GM23338 (cell line): ENCODE results near the gene TANGO2. TPM values are rescaled to one million over a fixed set of nuclear protein-coding genes. Genes with fewer than 3 reads are reported as not detected.

Source experiments
- ATAC-seq: fragments of 200-7000 bp; cut with Tn5 transposase; 3 replicates; pipeline ENCODE4 v1.9.1; 2020
- DNase-seq: peaks from one replicate; pipeline ENCODE4 v3.0.0-alpha.2; 2015; ENCODE audit warnings: low spot score
- H2AFZ ChIP-seq: fragments of 200-600 bp; sonication (generic); 2 replicates; pipeline ENCODE4 v1.8.0; 2016; ENCODE audit warnings: antibody characterized with exemption, mild to moderate bottlenecking, moderate library complexity
- H3F3A ChIP-seq: fragments of 200-600 bp; sonication (generic); replicated peaks from 2 replicates; pipeline ENCODE4 v1.8.0; 2017; ENCODE audit warnings: antibody characterized with exemption, mixed run types, low read depth
- H3K27ac ChIP-seq: fragments of 200-600 bp; sonication (generic); 2 replicates; pipeline ENCODE4 v1.6.1; 2016; ENCODE audit warnings: low read depth
- H3K27me3 ChIP-seq: fragments of 200-600 bp; sonication (generic); 2 replicates; pipeline ENCODE4 v1.8.0; 2016; ENCODE audit warnings: mild to moderate bottlenecking, mixed run types, moderate library complexity; ENCODE audit not compliant: insufficient read depth
- H3K36me3 ChIP-seq: fragments of 200-600 bp; sonication (generic); 2 replicates; pipeline ENCODE4 v1.8.0; 2016; ENCODE audit warnings: mild to moderate bottlenecking; ENCODE audit not compliant: insufficient read depth
- H3K4me1 ChIP-seq: fragments of 200-600 bp; sonication (generic); 2 replicates; pipeline ENCODE4 v1.8.0; 2016; ENCODE audit warnings: mild to moderate bottlenecking, moderate library complexity; ENCODE audit not compliant: insufficient read depth
- H3K4me2 ChIP-seq: fragments of 200-600 bp; sonication (generic); 2 replicates; pipeline ENCODE4 v1.7.1; 2017; ENCODE audit warnings: mixed run types
- H3K4me3 ChIP-seq: fragments of 200-600 bp; sonication (generic); 2 replicates; pipeline ENCODE4 v1.6.1; 2016; ENCODE audit warnings: mixed run types
- H3K79me2 ChIP-seq: fragments of 200-600 bp; sonication (generic); replicated peaks from 2 replicates; pipeline ENCODE4 v1.8.0; 2017; ENCODE audit warnings: mild to moderate bottlenecking; ENCODE audit not compliant: insufficient read depth
- H3K9me2 ChIP-seq: fragments of 200-600 bp; sonication (generic); 2 replicates; pipeline ENCODE4 v1.8.0; 2017; ENCODE audit not compliant: insufficient read depth
- H4K20me1 ChIP-seq: fragments of 200-600 bp; sonication (generic); replicated peaks from 2 replicates; pipeline ENCODE4 v1.8.0; 2017; ENCODE audit warnings: mild to moderate bottlenecking; ENCODE audit not compliant: insufficient read depth
- H3K27ac Mint-ChIP-seq: 2 replicates; pipeline ENCODE4 v1.8.0; 2020; ENCODE audit warnings: inconsistent platforms, mild to moderate bottlenecking, moderate library complexity, mixed read lengths
- H3K27me3 Mint-ChIP-seq: 3 replicates; pipeline ENCODE4 v1.8.0; 2022; ENCODE audit warnings: low read depth, mild to moderate bottlenecking, moderate library complexity, mixed read lengths, inconsistent platforms; ENCODE audit not compliant: insufficient read depth, poor library complexity
- H3K36me3 Mint-ChIP-seq: 3 replicates; pipeline ENCODE4 v1.8.0; 2021; ENCODE audit warnings: low read depth, mild to moderate bottlenecking, inconsistent platforms, moderate library complexity, mixed read lengths
- H3K4me1 Mint-ChIP-seq: 3 replicates; pipeline ENCODE4 v1.8.0; 2020; ENCODE audit warnings: mild to moderate bottlenecking, inconsistent platforms, mixed read lengths
- H3K4me3 Mint-ChIP-seq: 3 replicates; pipeline ENCODE4 v1.8.0; 2021; ENCODE audit warnings: moderate library complexity, mild to moderate bottlenecking, inconsistent platforms, mixed read lengths
- H3K9me3 Mint-ChIP-seq: 3 replicates; pipeline ENCODE4 v1.8.0; 2020; ENCODE audit warnings: moderate library complexity, mild to moderate bottlenecking, inconsistent platforms, mixed read lengths
- CREB1 ChIP-seq: fragments of 250-450 bp; sonication (Bioruptor Pico); IDR thresholded peaks from 2 replicates; pipeline ENCODE4 v1.5.0; 2020; ENCODE audit warnings: low read depth, mild to moderate bottlenecking, moderate library complexity
- CTCF ChIP-seq, 2 experiments: fragments of 200-600 bp in 1 of 2; sonication (generic) in 1 of 2; conservative IDR thresholded peaks; 2 replicates each; pipeline versions ENCODE4 v1.5.1 to v1.6.1; 2016 to 2017; ENCODE audit warnings: antibody characterized with exemption in 2 of 2, low read depth in 2 of 2, mild to moderate bottlenecking in 2 of 2, moderate library complexity in 1 of 2
- ETS1 ChIP-seq: IDR thresholded peaks from 2 replicates; pipeline ENCODE4 v1.6.1; 2016; ENCODE audit warnings: antibody characterized with exemption
- EZH2 ChIP-seq: fragments of 200-600 bp; sonication (generic); IDR thresholded peaks from one replicate; pipeline ENCODE4 v1.8.0; 2017; ENCODE audit warnings: antibody characterized with exemption, mild to moderate bottlenecking, low read depth; ENCODE audit not compliant: unreplicated experiment
- EZH2phosphoT487 ChIP-seq: fragments of 200-600 bp; sonication (generic); IDR thresholded peaks from one replicate; pipeline ENCODE4 v1.8.1; 2018; ENCODE audit warnings: antibody characterized with exemption; ENCODE audit not compliant: unreplicated experiment
- JUNB ChIP-seq: IDR thresholded peaks from one replicate; pipeline ENCODE4 v1.6.1; 2016; ENCODE audit warnings: antibody characterized with exemption; ENCODE audit not compliant: unreplicated experiment
- NANOG ChIP-seq: IDR thresholded peaks from 2 replicates; pipeline ENCODE4 v1.6.1; 2016; ENCODE audit warnings: antibody characterized with exemption, borderline replicate concordance
- POLR2AphosphoS5 ChIP-seq: IDR thresholded peaks from 2 replicates; pipeline ENCODE4 v1.6.1; 2016; ENCODE audit warnings: antibody characterized with exemption, low read depth
- REST ChIP-seq: IDR thresholded peaks from one replicate; pipeline ENCODE4 v1.6.1; 2018; ENCODE audit warnings: antibody characterized with exemption; ENCODE audit not compliant: unreplicated experiment
- STAT1 ChIP-seq: IDR thresholded peaks from one replicate; pipeline ENCODE4 v1.6.1; 2016; ENCODE audit warnings: antibody characterized with exemption; ENCODE audit not compliant: unreplicated experiment
- ZNF114 ChIP-seq: fragments of 250-450 bp; sonication (Bioruptor Pico); IDR thresholded peaks from 2 replicates; pipeline ENCODE4 v1.5.0; 2020; ENCODE audit warnings: mild to moderate bottlenecking, moderate library complexity
- ZNF331 ChIP-seq: fragments of 250-450 bp; sonication (Bioruptor Pico); IDR thresholded peaks from 2 replicates; pipeline ENCODE4 v1.5.0; 2020; ENCODE audit warnings: low read depth, mild to moderate bottlenecking, moderate library complexity
- polyA plus RNA-seq: library from polyadenylated mRNA; unstranded; fragments of >200 nt; fragmentation: Nextera tagmentation; extraction: Ambion mirVana; gene quantifications from 2 replicates; pipeline ENCODE4 v1.2.1, GENCODE V29; 2016
- total RNA-seq: library from RNA; depleted of rRNA; stranded (reverse); fragments of >200 nt; shearing (Covaris generic); gene quantifications from 2 replicates; pipeline ENCODE4 v1.2.3, GENCODE V29; 2014

The TANGO2 gene
- total and polyA plus RNA-seq, 2 experiments from 2014 or later, result 6.9 to 15.0 TPM

- no peak for TF ChIP-seq NANOG
- no peak for TF ChIP-seq STAT1
- TF ChIP-seq EZH2, result no peak
- no peak for TF ChIP-seq ZNF114 (CRISPR knock-in tag)
- no peak for TF ChIP-seq EZH2phosphoT487
Measured at GRCh38 chr22:20026204-20026908, 5.4 kb downstream of the TANGO2 start (continued).

GRCh38 chr22:20026996-20027601 is 6.2 kb downstream of the TANGO2 start:
- no peak overlapping the region for H3K4me3 Mint-ChIP-seq
- Histone ChIP-seq H4K20me1 (no peaks in the 10 kb centered on the region; the same call in 1 of the 2 replicates), H3K36me3 (no peaks in the 10 kb centered on the region), H3K27ac (no peak overlapping the region), H2AFZ (no peak overlapping the region), H3K79me2 (no peaks in the 10 kb centered on the region), H3K4me3 (no peak overlapping the region), H3K9me2 (no peaks in the 10 kb centered on the region), H3K27me3 (no peaks in the 10 kb centered on the region), H3F3A (no peaks in the 10 kb centered on the region), H3K4me1 (no peaks in the 10 kb centered on the region), H3K4me2 (no peak overlapping the region)
- ATAC-seq (no peak), DNase-seq (no peak)
- H3K27ac Mint-ChIP-seq, result no peak overlapping the region
- H3K9me3 Mint-ChIP-seq, result no peaks in the 10 kb centered on the region
- H3K4me1 Mint-ChIP-seq, result peaks cover 2% of the 10 kb centered on the region; the same call in 1 of the 3 replicates
- H3K36me3 Mint-ChIP-seq, result no peaks in the 10 kb centered on the region
- peaks cover 8% of the 10 kb centered on the region for H3K27me3 Mint-ChIP-seq
- TF ChIP-seq REST (no peak), POLR2AphosphoS5 (no peak), CREB1 (CRISPR knock-in tag) (no peak), ZNF331 (CRISPR knock-in tag) (no peak), JUNB (no peak), CTCF (conservative IDR thresholded peaks at IDR 0.05; ENCODE audit: low read depth in 2 of 2) (no peak), STAT1 (no peak), ZNF114 (CRISPR knock-in tag) (no peak), NANOG (no peak), EZH2 (no peak), EZH2phosphoT487 (no peak), ETS1 (no peak)
